ENCODE measurements around the gene IL18.
"Not testable (repeated sequence)": the region's sequence is repeated elsewhere in the genome, so short reads cannot be mapped to it uniquely, and the experiment has no call there.

Gene IL18

GRCh38 chr11:112172362-112172994 lies 8.6 kb upstream of the IL18 start:
- DNase-seq (ENCODE audit: low read depth), result no peak
- TF ChIP-seq, protein P1, sequence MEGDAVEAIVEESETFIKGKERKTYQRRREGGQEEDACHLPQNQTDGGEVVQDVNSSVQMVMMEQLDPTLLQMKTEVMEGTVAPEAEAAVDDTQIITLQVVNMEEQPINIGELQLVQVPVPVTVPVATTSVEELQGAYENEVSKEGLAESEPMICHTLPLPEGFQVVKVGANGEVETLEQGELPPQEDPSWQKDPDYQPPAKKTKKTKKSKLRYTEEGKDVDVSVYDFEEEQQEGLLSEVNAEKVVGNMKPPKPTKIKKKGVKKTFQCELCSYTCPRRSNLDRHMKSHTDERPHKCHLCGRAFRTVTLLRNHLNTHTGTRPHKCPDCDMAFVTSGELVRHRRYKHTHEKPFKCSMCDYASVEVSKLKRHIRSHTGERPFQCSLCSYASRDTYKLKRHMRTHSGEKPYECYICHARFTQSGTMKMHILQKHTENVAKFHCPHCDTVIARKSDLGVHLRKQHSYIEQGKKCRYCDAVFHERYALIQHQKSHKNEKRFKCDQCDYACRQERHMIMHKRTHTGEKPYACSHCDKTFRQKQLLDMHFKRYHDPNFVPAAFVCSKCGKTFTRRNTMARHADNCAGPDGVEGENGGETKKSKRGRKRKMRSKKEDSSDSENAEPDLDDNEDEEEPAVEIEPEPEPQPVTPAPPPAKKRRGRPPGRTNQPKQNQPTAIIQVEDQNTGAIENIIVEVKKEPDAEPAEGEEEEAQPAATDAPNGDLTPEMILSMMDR (conservative IDR thresholded peaks at IDR 0.05; ENCODE audit: low read depth, low read length), result no peak
- H3K4me3 ChIP-seq (ENCODE audit: low read depth, low read length), result no peak overlapping the region

GRCh38 chr11:112167145-112167544 lies 3.3 kb upstream of the IL18 start, which contains the start of gene TEX12:
Gene TEX12, plus strand, starts transcription at chr11:112167372. Its CDS starts 1,897 bp downstream, at chr11:112169269.
- TF ChIP-seq, protein P1 (conservative IDR thresholded peaks at IDR 0.05; ENCODE audit: low read depth, low read length), result no peak
- no peak within 1 kb of the TSS for H3K4me3 ChIP-seq (ENCODE audit: low read depth, low read length)
- no peak for DNase-seq (ENCODE audit: low read depth)

DNA sequence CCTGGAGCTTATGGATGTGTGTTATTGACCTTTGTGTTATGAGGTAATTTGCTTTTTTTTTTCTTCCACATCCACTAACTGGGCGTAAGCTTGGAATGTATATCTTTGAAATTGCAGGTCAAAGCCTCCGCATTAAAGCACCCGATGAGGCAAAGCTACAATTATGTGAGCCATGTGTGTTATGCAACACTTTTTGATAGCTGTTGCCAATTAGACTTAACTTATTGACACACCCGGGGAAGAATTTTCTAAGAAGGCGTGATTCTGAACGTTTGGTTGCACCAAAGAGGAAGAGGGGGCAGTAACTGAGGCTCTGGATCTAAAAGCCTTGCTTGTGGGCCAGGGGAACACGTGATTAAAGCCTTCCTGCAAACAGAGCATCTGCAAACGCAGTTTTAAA lies 2.7 kb upstream of the IL18 start:
- no peak overlapping the region for H3K4me3 ChIP-seq (ENCODE audit: low read depth, low read length)
- peak; percentile 80 for DNase-seq (ENCODE audit: low read depth)
- TF ChIP-seq, protein P1 (conservative IDR thresholded peaks at IDR 0.05; ENCODE audit: low read depth, low read length), result no peak

GRCh38 chr11:112165049-112165448 lies 1.2 kb upstream of the IL18 start:
- DNase-seq (ENCODE audit: low read depth), result no peak
- no peak overlapping the region for H3K4me3 ChIP-seq (ENCODE audit: low read depth, low read length)
- TF ChIP-seq, protein P1 (conservative IDR thresholded peaks at IDR 0.05; ENCODE audit: low read depth, low read length), result no peak

- TF ChIP-seq, protein P1 (conservative IDR thresholded peaks at IDR 0.05; ENCODE audit: low read depth, low read length), result no peak
- DNase-seq (ENCODE audit: low read depth), result peak; percentile 50
- no peak overlapping the region for H3K4me3 ChIP-seq (ENCODE audit: low read depth, low read length)
Observed at GRCh38 chr11:112162761-112163546, 940 bp downstream of the IL18 start.

DNA sequence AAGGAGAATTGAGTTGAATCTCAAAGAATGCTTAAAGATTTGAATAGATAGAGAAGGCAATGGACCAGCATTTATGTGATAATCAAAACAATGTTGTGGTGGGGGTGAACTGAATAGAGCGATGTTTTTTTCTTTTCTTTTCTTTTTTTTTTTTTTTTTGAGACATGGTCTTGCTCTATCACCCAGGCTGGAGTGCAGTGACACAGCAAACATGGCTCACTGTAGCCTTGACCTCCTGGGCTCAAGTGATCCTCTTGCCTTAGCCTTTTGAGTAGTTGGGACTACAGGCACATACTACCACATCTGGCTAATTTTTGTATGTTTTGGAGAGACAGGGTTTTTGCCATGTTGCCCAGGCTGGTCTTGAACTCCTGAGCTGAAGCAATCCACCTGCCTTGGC lies 1.7 kb downstream of the IL18 start:
- H3K4me3 ChIP-seq (ENCODE audit: low read depth, low read length), result not testable (repeated sequence)

GRCh38 chr11:112161012-112161411 lies 2.9 kb downstream of the IL18 start:
- no peak overlapping the region for H3K4me3 ChIP-seq (ENCODE audit: low read depth, low read length)
- TF ChIP-seq, protein P1 (conservative IDR thresholded peaks at IDR 0.05; ENCODE audit: low read depth, low read length), result no peak
- peak; percentile 46 for DNase-seq (ENCODE audit: low read depth)

More for the DNA sequence above, 1.7 kb downstream of the IL18 start:
- not testable (repeated sequence) for DNase-seq (ENCODE audit: low read depth)

All from choroid plexus epithelial cell (primary cell).